H9 (cell line): Measurements from ENCODE around the gene MYH11. TPM values are rescaled to one million over a fixed set of nuclear protein-coding genes. Genes with fewer than 3 reads are reported as not detected.

Experiments
- DNase-seq: peaks from one replicate; pipeline ENCODE4 v3.0.0-alpha.2; 2017
- H2AFZ ChIP-seq: one replicate; pipeline ENCODE4 v1.6.1; 2013; ENCODE audit warnings: mild to moderate bottlenecking, low read length, control low read depth, moderate library complexity
- H2AK5ac ChIP-seq: 2 replicates; pipeline ENCODE4 v1.6.1; 2013; ENCODE audit warnings: low read length, control low read depth, mixed read lengths; ENCODE audit not compliant: insufficient read length
- H2BK120ac ChIP-seq: one replicate; pipeline ENCODE4 v1.6.1; 2013; ENCODE audit warnings: low read depth, mild to moderate bottlenecking, low read length, control low read depth, inconsistent platforms; ENCODE audit not compliant: poor library complexity, severe bottlenecking
- H2BK12ac ChIP-seq: 2 replicates; pipeline ENCODE4 v1.6.1; 2013; ENCODE audit warnings: low read length, control low read depth, mixed read lengths, low read depth; ENCODE audit not compliant: insufficient read length
- H2BK15ac ChIP-seq: 2 replicates; pipeline ENCODE4 v1.6.1; 2013; ENCODE audit warnings: low read depth, low read length, control low read depth
- H2BK20ac ChIP-seq: one replicate; pipeline ENCODE4 v1.6.1; 2013; ENCODE audit warnings: low read depth, mild to moderate bottlenecking, low read length, control low read depth, inconsistent platforms; ENCODE audit not compliant: poor library complexity, severe bottlenecking
- H2BK5ac ChIP-seq: 2 replicates; pipeline ENCODE4 v1.6.1; 2013; ENCODE audit warnings: low read length, control low read depth, mixed read lengths; ENCODE audit not compliant: insufficient read length
- H3K14ac ChIP-seq: 2 replicates; pipeline ENCODE4 v1.6.1; 2013; ENCODE audit warnings: low read length, control low read depth; ENCODE audit not compliant: insufficient read depth
- H3K18ac ChIP-seq: 2 replicates; pipeline ENCODE4 v1.6.1; 2013; ENCODE audit warnings: low read depth, mild to moderate bottlenecking, mixed read lengths, low read length, control low read depth; ENCODE audit not compliant: insufficient read length
- H3K23ac ChIP-seq: 2 replicates; pipeline ENCODE4 v1.6.1; 2013; ENCODE audit warnings: low read length, control low read depth, mixed read lengths, low read depth; ENCODE audit not compliant: insufficient read length
- H3K23me2 ChIP-seq: 2 replicates; pipeline ENCODE4 v1.6.1; 2013; ENCODE audit warnings: low read depth, mild to moderate bottlenecking, mixed read lengths, low read length, control low read depth; ENCODE audit not compliant: insufficient read length, poor library complexity, severe bottlenecking
- H3K27ac ChIP-seq: 2 replicates; pipeline ENCODE4 v1.5.1; 2013; ENCODE audit warnings: low read length, control low read depth, mixed read lengths, low read depth; ENCODE audit not compliant: insufficient read length
- H3K27me3 ChIP-seq: 2 replicates; pipeline ENCODE4 v1.6.1; 2013; ENCODE audit warnings: low read length, control low read depth, inconsistent platforms; ENCODE audit not compliant: insufficient read depth
- H3K4ac ChIP-seq: 2 replicates; pipeline ENCODE4 v1.6.1; 2013; ENCODE audit warnings: low read depth, mild to moderate bottlenecking, control low read depth, inconsistent platforms, low read length, moderate library complexity
- H3K4me1 ChIP-seq: 2 replicates; pipeline ENCODE4 v1.6.1; 2013; ENCODE audit warnings: low read length, control low read depth, inconsistent platforms; ENCODE audit not compliant: insufficient read depth
- H3K4me2 ChIP-seq: 2 replicates; pipeline ENCODE4 v1.6.1; 2013; ENCODE audit warnings: low read length, control low read depth, mixed read lengths; ENCODE audit not compliant: insufficient read length, insufficient read depth
- H3K56ac ChIP-seq: 2 replicates; pipeline ENCODE4 v1.6.1; 2013; ENCODE audit warnings: low read depth, mild to moderate bottlenecking, mixed read lengths, low read length, control low read depth; ENCODE audit not compliant: insufficient read length
- H3K79me1 ChIP-seq: 2 replicates; pipeline ENCODE4 v1.6.1; 2013; ENCODE audit warnings: low read depth, mild to moderate bottlenecking, moderate library complexity, low read length, control low read depth, inconsistent platforms; ENCODE audit not compliant: insufficient read depth, poor library complexity, severe bottlenecking
- H3K79me2 ChIP-seq: 2 replicates; pipeline ENCODE4 v1.6.1; 2013; ENCODE audit warnings: low read length, control low read depth, inconsistent platforms; ENCODE audit not compliant: insufficient read depth
- H3K9ac ChIP-seq: 2 replicates; pipeline ENCODE4 v1.6.1; 2013; ENCODE audit warnings: low read length, control low read depth, mixed read lengths; ENCODE audit not compliant: insufficient read length; ENCODE audit errors: extremely low read depth
- H3K9me3 ChIP-seq: one replicate; pipeline ENCODE4 v1.6.1; 2013; ENCODE audit warnings: low read depth, low read length, inconsistent platforms; ENCODE audit not compliant: control insufficient read depth
- H3T11ph ChIP-seq: one replicate; pipeline ENCODE4 v1.6.1; 2013; ENCODE audit warnings: mild to moderate bottlenecking, low read length, control low read depth, inconsistent platforms
- H4K20me1 ChIP-seq: one replicate; pipeline ENCODE4 v1.6.1; 2013; ENCODE audit not compliant: control insufficient read depth, insufficient read length, insufficient read depth
- H4K5ac ChIP-seq: 2 replicates; pipeline ENCODE4 v1.6.1; 2013; ENCODE audit warnings: low read depth, mild to moderate bottlenecking, mixed read lengths, low read length, control low read depth; ENCODE audit not compliant: insufficient read length
- H4K8ac ChIP-seq: replicated peaks from 2 replicates; pipeline ENCODE4 v1.6.1; 2013; ENCODE audit warnings: low read length, control low read depth, mixed read lengths, low read depth; ENCODE audit not compliant: insufficient read length
- H4K91ac ChIP-seq: 2 replicates; pipeline ENCODE4 v1.6.1; 2013; ENCODE audit warnings: low read depth, mild to moderate bottlenecking, moderate library complexity, mixed read lengths, low read length, control low read depth; ENCODE audit not compliant: insufficient read length
- H3K27ac Mint-ChIP-seq, 3 experiments: 2 replicates in 2 of 3; 3 replicates in 1 of 3; pipeline ENCODE4 v1.8.0; 2020 to 2021; ENCODE audit warnings: mixed read lengths in 3 of 3, mild to moderate bottlenecking in 1 of 3, moderate library complexity in 1 of 3
- H3K27me3 Mint-ChIP-seq: 2 replicates; pipeline ENCODE4 v1.8.0; 2021; ENCODE audit warnings: low read depth, mild to moderate bottlenecking, moderate library complexity, mixed read lengths
- H3K36me3 Mint-ChIP-seq, 3 experiments: 2 replicates in 2 of 3; 3 replicates in 1 of 3; pipeline ENCODE4 v1.8.0; 2020 to 2021; ENCODE audit warnings: low read depth in 3 of 3, mixed read lengths in 3 of 3; ENCODE audit not compliant: insufficient read depth in 1 of 3
- H3K4me1 Mint-ChIP-seq, 2 experiments: 2 replicates each; pipeline ENCODE4 v1.8.0; 2020; ENCODE audit warnings: mixed read lengths in 2 of 2
- H3K4me3 Mint-ChIP-seq, 2 experiments: 2 replicates in 1 of 2; 3 replicates in 1 of 2; pipeline ENCODE4 v1.8.0; 2020 to 2021; ENCODE audit warnings: mild to moderate bottlenecking in 2 of 2, mixed read lengths in 2 of 2, moderate library complexity in 1 of 2
- H3K9me3 Mint-ChIP-seq, 2 experiments: 2 replicates in 1 of 2; 3 replicates in 1 of 2; pipeline ENCODE4 v1.8.0; 2020; ENCODE audit warnings: mild to moderate bottlenecking in 2 of 2, mixed read lengths in 2 of 2, moderate library complexity in 1 of 2
- CTCF ChIP-seq: fragments of 200-600 bp; sonication (generic); conservative IDR thresholded peaks from 3 replicates; pipeline ENCODE4 v1.8.0; 2021; ENCODE audit warnings: antibody characterized with exemption, mild to moderate bottlenecking
- WGBS: extraction: QIAGEN DNeasy Blood & Tissue Kit; methylation state at CpG from one replicate; pipeline ENCODE4 v1.1.7; 2013; ENCODE audit warnings: missing lambda C conversion rate, low lambda C conversion rate, mixed read lengths; ENCODE audit not compliant: insufficient read length; ENCODE audit errors: extremely low coverage; 5-methylcytosine and 5-hydroxymethylcytosine counted together
- total RNA-seq: library from RNA; stranded (reverse); gene quantifications from 2 replicates; pipeline ENCODE4 v1.2.1, GENCODE V29; 2021

MYH11 gene
- total RNA-seq, 1 experiment from 2014 or later = 0.42 TPM

GRCh38 chr16:15764112-15764511 lies 92.7 kb downstream of the MYH11 start:
- Mint-ChIP-seq H3K4me3 (no peak overlapping the region), H3K27ac (no peak overlapping the region), H3K36me3 (no peaks in the 10 kb centered on the region), H3K9me3 (no peaks in the 10 kb centered on the region), H3K4me1 (peaks cover 10 to 12% of the 10 kb centered on the region in 2 experiments), H3K27me3 (no peaks in the 10 kb centered on the region; the same call in 1 of the 2 replicates)
- DNase-seq = no peak
- no peaks in the 10 kb centered on the region for H3K79me1 ChIP-seq
- TF ChIP-seq CTCF = no peak
- H2AFZ ChIP-seq = no peak overlapping the region
- H2BK5ac ChIP-seq = no peak overlapping the region
- no peaks in the 10 kb centered on the region for H3K23me2 ChIP-seq
- no peak overlapping the region for H3K18ac ChIP-seq
- no peak overlapping the region for H2BK15ac ChIP-seq
- no peaks in the 10 kb centered on the region for H3K4me1 ChIP-seq
- H3K4ac ChIP-seq = no peak overlapping the region
- H4K8ac ChIP-seq = no peak overlapping the region
- no peak overlapping the region for H3K9ac ChIP-seq
- H3K4me2 ChIP-seq = no peak overlapping the region
- H2AK5ac ChIP-seq = no peak overlapping the region
- no peaks in the 10 kb centered on the region for H3K9me3 ChIP-seq
- no peak overlapping the region for H3K14ac ChIP-seq
- WGBS = no CpG with 5 or more reads among the region's 2 CpGs
- H3T11ph ChIP-seq = no peak overlapping the region
- H3K79me2 ChIP-seq = no peaks in the 10 kb centered on the region
- H3K23ac ChIP-seq = no peak overlapping the region
- H3K27ac ChIP-seq = no peak overlapping the region
- no peak overlapping the region for H2BK12ac ChIP-seq
- no peak overlapping the region for H2BK120ac ChIP-seq
- no peak overlapping the region for H3K56ac ChIP-seq
- no peak overlapping the region for H4K91ac ChIP-seq
- H4K5ac ChIP-seq = no peak overlapping the region
- no peak overlapping the region for H2BK20ac ChIP-seq
- no peaks in the 10 kb centered on the region for H3K27me3 ChIP-seq
- no peaks in the 10 kb centered on the region for H4K20me1 ChIP-seq
